GM23248 (cell line): ENCODE data around the gene ZNHIT6. TPM values are rescaled to one million over a fixed set of nuclear protein-coding genes. Genes with fewer than 3 reads are reported as not detected.

Experiments
- DNase-seq: peaks from one replicate; pipeline ENCODE4 v3.0.0-alpha.2; 2015
- H2AFZ ChIP-seq: fragments of 200-600 bp; sonication (generic); 2 replicates; pipeline ENCODE4 v1.6.1; 2016; ENCODE audit warnings: antibody characterized with exemption
- H3F3A ChIP-seq: fragments of 200-600 bp; sonication (generic); 2 replicates; pipeline ENCODE4 v1.6.1; 2016; ENCODE audit warnings: mild to moderate bottlenecking, antibody characterized with exemption, mixed run types; ENCODE audit not compliant: insufficient read depth
- H3K27ac ChIP-seq: fragments of 200-600 bp; sonication (generic); 2 replicates; pipeline ENCODE4 v1.5.1; 2016; ENCODE audit warnings: mild to moderate bottlenecking
- H3K27me3 ChIP-seq: fragments of 200-600 bp; sonication (generic); replicated peaks from 2 replicates; pipeline ENCODE4 v1.6.1; 2016; ENCODE audit warnings: mild to moderate bottlenecking; ENCODE audit not compliant: insufficient read depth
- H3K36me3 ChIP-seq: fragments of 200-600 bp; sonication (generic); 2 replicates; pipeline ENCODE4 v1.6.1; 2016; ENCODE audit warnings: low read depth, mild to moderate bottlenecking
- H3K4me1 ChIP-seq: fragments of 200-600 bp; sonication (generic); 2 replicates; pipeline ENCODE4 v1.6.1; 2016; ENCODE audit warnings: mild to moderate bottlenecking; ENCODE audit not compliant: insufficient read depth
- H3K4me2 ChIP-seq: fragments of 200-600 bp; sonication (generic); one replicate; pipeline ENCODE4 v1.6.1; 2016; ENCODE audit warnings: mild to moderate bottlenecking; ENCODE audit not compliant: unreplicated experiment
- H3K4me3 ChIP-seq: fragments of 200-600 bp; sonication (generic); 2 replicates; pipeline ENCODE4 v1.5.1; 2016; ENCODE audit warnings: mild to moderate bottlenecking
- H3K79me2 ChIP-seq: fragments of 200-600 bp; sonication (generic); 2 replicates; pipeline ENCODE4 v1.6.1; 2016; ENCODE audit warnings: mild to moderate bottlenecking; ENCODE audit not compliant: insufficient read depth
- H3K9ac ChIP-seq: fragments of 200-600 bp; sonication (generic); 2 replicates; pipeline ENCODE4 v1.6.1; 2016; ENCODE audit warnings: mild to moderate bottlenecking
- H3K9me2 ChIP-seq: fragments of 200-600 bp; sonication (generic); 2 replicates; pipeline ENCODE4 v1.6.1; 2016; ENCODE audit warnings: mixed run types, mild to moderate bottlenecking, moderate library complexity; ENCODE audit not compliant: insufficient read depth
- H3K9me3 ChIP-seq: fragments of 200-600 bp; sonication (generic); one replicate; pipeline ENCODE4 v1.6.1; 2017; ENCODE audit warnings: low read depth
- H4K20me1 ChIP-seq: fragments of 200-600 bp; sonication (generic); 2 replicates; pipeline ENCODE4 v1.6.0; 2016; ENCODE audit not compliant: insufficient read depth
- EZH2 ChIP-seq: fragments of 200-600 bp; sonication (generic); IDR thresholded peaks from 2 replicates; pipeline ENCODE4 v1.6.1; 2018; ENCODE audit warnings: antibody characterized with exemption, mild to moderate bottlenecking; ENCODE audit not compliant: insufficient read depth, poor library complexity, severe bottlenecking
- EZH2phosphoT487 ChIP-seq: fragments of 200-600 bp; sonication (generic); IDR thresholded peaks from 2 replicates; pipeline ENCODE4 v1.6.1; 2018; ENCODE audit warnings: antibody characterized with exemption, moderate library complexity, mild to moderate bottlenecking, low read depth; ENCODE audit not compliant: insufficient read depth
- WGBS, 2 experiments: methylation state at CpG; one replicate each; pipeline ENCODE4 v1.1.6; 2015 to 2017; ENCODE audit warnings: low lambda C conversion rate in 2 of 2, low coverage in 1 of 2; ENCODE audit errors: missing lambda C conversion rate in 2 of 2; 5-methylcytosine and 5-hydroxymethylcytosine counted together
- in situ Hi-C: fragments of 300-500 bp; cut with MboI; formaldehyde crosslinking; loops from 2 replicates; pipeline ENCODE4 v1.15.0; 2020
- polyA plus RNA-seq: library from polyadenylated mRNA; unstranded; fragments of >200 nt; fragmentation: Nextera tagmentation; extraction: Ambion mirVana; gene quantifications from 2 replicates; pipeline ENCODE4 v1.2.1, GENCODE V29; 2016
- total RNA-seq: library from RNA; depleted of rRNA; stranded (reverse); fragments of >200 nt; shearing (Covaris generic); gene quantifications from 2 replicates; pipeline ENCODE4 v1.2.3, GENCODE V29; 2014

ZNHIT6 gene
- total and polyA plus RNA-seq, 2 experiments from 2014 or later: 16.6 to 31.6 TPM

DNA sequence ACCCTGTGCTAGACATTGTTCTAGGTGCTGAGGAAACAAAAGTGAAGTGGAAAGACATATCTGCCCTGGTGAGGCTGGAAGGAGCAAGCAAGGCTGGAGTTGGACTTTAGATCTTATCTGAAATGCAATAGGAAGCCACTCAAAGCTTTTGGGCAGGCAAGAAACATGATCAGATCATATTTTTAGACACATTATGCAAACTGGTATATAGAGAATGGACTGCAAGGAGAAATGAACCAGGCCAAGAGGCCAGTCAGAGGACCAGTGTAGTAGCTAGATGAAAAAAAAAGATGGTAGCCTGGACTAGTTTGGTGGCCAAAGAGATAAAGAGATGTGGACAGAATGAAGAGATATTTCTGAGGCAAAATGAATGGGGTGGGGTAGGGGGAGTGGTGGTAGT is 81.4 kb downstream of the ZNHIT6 start:
- H3K9ac ChIP-seq: no peak overlapping the region
- H3K9me2 ChIP-seq: no peaks in the 10 kb centered on the region
- TF ChIP-seq EZH2: no peak
- TF ChIP-seq EZH2phosphoT487: no peak
- H2AFZ ChIP-seq: no peak overlapping the region
- H3K9me3 ChIP-seq: peaks cover 1% of the 10 kb centered on the region
- no peaks in the 10 kb centered on the region for H3K27me3 ChIP-seq
- no peaks in the 10 kb centered on the region for H3K79me2 ChIP-seq
- peaks cover 28% of the 10 kb centered on the region for H3F3A ChIP-seq
- H4K20me1 ChIP-seq: no peaks in the 10 kb centered on the region
- no peak overlapping the region for H3K4me3 ChIP-seq
- no peak overlapping the region for H3K27ac ChIP-seq
- no peak for DNase-seq
- 0 out of 2 replicates have a peak, but pooled peaks cover 4% of the 10 kb centered on the region for H3K36me3 ChIP-seq
- H3K4me2 ChIP-seq: no peak overlapping the region
- in situ Hi-C loops: no loop called here
- peaks cover 19% of the 10 kb centered on the region for H3K4me1 ChIP-seq

DNA sequence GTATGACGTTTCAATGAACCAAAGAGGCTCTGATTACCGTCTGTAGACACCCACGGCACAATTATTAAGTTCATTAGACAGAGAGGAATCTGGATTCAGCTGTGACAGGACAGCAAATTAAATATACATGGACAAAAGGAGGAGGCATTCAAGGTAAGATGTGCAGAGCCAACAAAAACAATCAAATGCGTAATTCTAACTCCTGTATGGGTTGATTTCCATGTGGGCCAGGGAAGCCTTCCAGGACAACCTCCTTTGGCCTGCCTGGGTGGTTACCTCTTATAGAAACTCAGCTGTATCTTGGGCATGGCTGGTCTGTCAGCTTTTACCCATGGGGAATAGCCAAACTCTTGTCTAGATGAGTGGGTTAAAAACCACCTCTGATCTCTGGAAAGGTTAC is 83.9 kb downstream of the ZNHIT6 start:
- no peak overlapping the region for H3K9ac ChIP-seq
- DNase-seq: no peak
- WGBS, 2 experiments: 94 to 96% methylated on average over 4 of the region's 4 CpGs
- H3K4me1 ChIP-seq: peaks cover 17% of the 10 kb centered on the region
- no peaks in the 10 kb centered on the region for H4K20me1 ChIP-seq
- H3K27me3 ChIP-seq: no peaks in the 10 kb centered on the region
- no peaks in the 10 kb centered on the region for H3K79me2 ChIP-seq
- H3K9me2 ChIP-seq: no peaks in the 10 kb centered on the region
- H3K4me2 ChIP-seq: no peak overlapping the region
- H3F3A ChIP-seq: peaks cover 28% of the 10 kb centered on the region
- no peak overlapping the region for H3K4me3 ChIP-seq
- H3K27ac ChIP-seq: no peak overlapping the region
- 0 out of 2 replicates have a peak, but pooled peaks cover 4% of the 10 kb centered on the region for H3K36me3 ChIP-seq
- TF ChIP-seq EZH2 (no peak), EZH2phosphoT487 (no peak)
- H2AFZ ChIP-seq: no peak overlapping the region
- in situ Hi-C loops: no loop called here
- peaks cover 4% of the 10 kb centered on the region for H3K9me3 ChIP-seq

DNA sequence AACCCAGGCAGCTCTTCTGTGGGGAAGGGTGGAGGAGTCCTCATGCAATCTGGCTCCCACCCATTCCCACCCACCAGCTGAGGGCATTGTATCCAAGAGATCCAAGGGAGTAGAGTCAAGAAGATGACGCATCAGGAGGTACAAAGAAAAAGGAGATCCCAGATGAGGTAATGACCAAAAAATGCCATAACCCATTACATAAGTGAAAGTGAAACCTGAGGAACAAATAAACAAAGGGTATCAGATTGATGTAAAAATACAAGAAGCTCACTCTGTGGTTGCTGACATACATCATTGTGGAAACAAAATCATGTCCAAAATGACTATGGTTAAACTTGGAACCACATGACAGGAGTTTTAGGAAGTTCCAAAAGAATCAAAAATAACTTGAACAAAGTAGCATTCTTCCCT is 85.2 kb downstream of the ZNHIT6 start:
- H3K9me2 ChIP-seq: no peaks in the 10 kb centered on the region
- 27 to 48% methylated on average over 1 of the region's 1 CpG for WGBS, 2 experiments
- H3K79me2 ChIP-seq: no peaks in the 10 kb centered on the region
- H2AFZ ChIP-seq: no peak overlapping the region
- H3K27ac ChIP-seq: peak overlapping the region; percentile 59
- H3K4me1 ChIP-seq: peaks cover 10% of the 10 kb centered on the region
- H4K20me1 ChIP-seq: no peaks in the 10 kb centered on the region
- peak; percentile 89 for DNase-seq
- H3K4me2 ChIP-seq: peak overlapping the region; percentile 25
- peak; percentile 85; the same call in 1 of the 2 replicates for TF ChIP-seq EZH2phosphoT487
- no peak for TF ChIP-seq EZH2
- H3K9ac ChIP-seq: no peak overlapping the region
- 0 out of 2 replicates have a peak, but pooled peaks cover 4% of the 10 kb centered on the region for H3K36me3 ChIP-seq
- in situ Hi-C loops: no loop called here
- peaks cover 4% of the 10 kb centered on the region for H3K9me3 ChIP-seq
- H3K4me3 ChIP-seq: no peak overlapping the region
- H3F3A ChIP-seq: peaks cover 28% of the 10 kb centered on the region
- H3K27me3 ChIP-seq: no peaks in the 10 kb centered on the region

DNA sequence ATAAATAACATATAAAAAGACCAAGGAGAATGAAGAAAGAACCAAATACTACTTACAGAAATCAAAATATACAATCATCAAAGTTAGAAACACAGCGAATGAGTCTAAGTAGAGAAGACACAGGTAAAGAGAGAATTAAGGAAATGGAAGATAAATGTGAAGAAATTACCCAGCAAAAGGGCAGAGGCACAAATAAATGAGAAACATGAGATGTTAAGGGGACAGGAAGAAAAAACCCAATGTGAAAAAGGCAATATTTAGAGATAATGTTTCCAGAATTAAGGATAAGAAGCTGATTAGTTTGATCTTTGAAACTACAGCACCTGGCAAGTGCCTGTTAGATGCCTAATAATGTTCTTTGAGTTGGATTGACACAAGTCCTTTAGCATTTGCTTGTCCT is 86.8 kb downstream of the ZNHIT6 start:
- TF ChIP-seq EZH2phosphoT487: no peak
- no peak for TF ChIP-seq EZH2
- 95 to 100% methylated on average over 1 of the region's 1 CpG for WGBS, 2 experiments
- Histone ChIP-seq H3F3A (peaks cover 42% of the 10 kb centered on the region), H3K4me2 (no peak overlapping the region), H3K9me3 (peaks cover 4% of the 10 kb centered on the region), H3K36me3 (0 out of 2 replicates have a peak, but pooled peaks cover 4% of the 10 kb centered on the region), H3K4me3 (no peak overlapping the region), H2AFZ (no peak overlapping the region), H4K20me1 (no peaks in the 10 kb centered on the region), H3K27ac (no peak overlapping the region), H3K9ac (no peak overlapping the region), H3K4me1 (peaks cover 19% of the 10 kb centered on the region), H3K27me3 (no peaks in the 10 kb centered on the region), H3K79me2 (no peaks in the 10 kb centered on the region), H3K9me2 (no peaks in the 10 kb centered on the region)
- no peak for DNase-seq
- in situ Hi-C loops: no loop called here
